Right renal cortex interstitium (tissue), 3 donors: ENCODE data around the gene EXOC6B. TPM values are rescaled to one million over a fixed set of nuclear protein-coding genes. Genes with fewer than 3 reads are reported as not detected.

ENCODE experiments used
- DNase-seq, 3 donors: peaks; one replicate each; pipeline ENCODE4 v3.0.0-alpha.2; 2013; ENCODE audit warnings: low read depth in 3 of 3, low spot score in 2 of 3
- polyA plus RNA-seq, 3 donors: library from polyadenylated mRNA; unstranded; fragments of 120-200 nt; gene quantifications; one replicate each; pipeline ENCODE4 v1.2.1, GENCODE V29; 2013; ENCODE audit not compliant: insufficient read length in 3 of 3

Gene EXOC6B
- 10 to 100 TPM; 23.6 to 25.8 (median 24.0) TPM for polyA plus RNA-seq

GRCh38 chr2:72825257-72826155 lies at the start of gene EXOC6B:
Gene EXOC6B, minus strand, starts transcription at chr2:72826033.
- peak; percentile 75 to 86 (median 77) for DNase-seq

GRCh38 chr2:72871880-72872279 lies 46.0 kb upstream of the EXOC6B start:
- no peak for DNase-seq

GRCh38 chr2:72871060-72871459 lies 45.2 kb upstream of the EXOC6B start:
- DNase-seq: no peak

GRCh38 chr2:72864500-72864899 lies 38.7 kb upstream of the EXOC6B start:
- no peak for DNase-seq

- no peak for DNase-seq
Observed at GRCh38 chr2:72863046-72863445, 37.2 kb upstream of the EXOC6B start.

GRCh38 chr2:72862239-72862988 lies 36.6 kb upstream of the EXOC6B start:
- peak; percentile 76 to 86 (median 84) for DNase-seq

- DNase-seq: peak in 2 of 3 donors; percentile 38 to 52
Observed at GRCh38 chr2:72859831-72860262, 34.0 kb upstream of the EXOC6B start.

- no peak for DNase-seq
Observed at GRCh38 chr2:72851333-72851732, 25.5 kb upstream of the EXOC6B start.

- DNase-seq: no peak
Observed at GRCh38 chr2:72849138-72849462, 23.3 kb upstream of the EXOC6B start.

GRCh38 chr2:72848436-72849137 lies 22.8 kb upstream of the EXOC6B start:
- no peak for DNase-seq

- no peak for DNase-seq
Observed at GRCh38 chr2:72847534-72848315, 21.9 kb upstream of the EXOC6B start.

GRCh38 chr2:72846171-72847095 lies 20.6 kb upstream of the EXOC6B start:
- DNase-seq: no peak

GRCh38 chr2:72843301-72843700 lies 17.5 kb upstream of the EXOC6B start:
- DNase-seq: no peak

GRCh38 chr2:72841462-72842125 lies 15.8 kb upstream of the EXOC6B start:
- DNase-seq: no peak

GRCh38 chr2:72840066-72840465 lies 14.2 kb upstream of the EXOC6B start:
- no peak for DNase-seq

- DNase-seq: no peak
Observed at GRCh38 chr2:72837171-72837570, 11.3 kb upstream of the EXOC6B start.

GRCh38 chr2:72835403-72835802 lies 9.6 kb upstream of the EXOC6B start:
- DNase-seq: no peak

GRCh38 chr2:72834596-72834995 lies 8.8 kb upstream of the EXOC6B start:
- DNase-seq: no peak
